ENCODE data around the gene SF3B2.
"Not testable (repeated sequence)": the region's sequence is repeated elsewhere in the genome, so short reads cannot be mapped to it uniquely, and the experiment has no call there.

Gene SF3B2

GRCh38 chr11:66106786-66107599, 54.8 kb downstream of the SF3B2 start:
- no peak for DNase-seq (ENCODE audit: low read depth)

DNA sequence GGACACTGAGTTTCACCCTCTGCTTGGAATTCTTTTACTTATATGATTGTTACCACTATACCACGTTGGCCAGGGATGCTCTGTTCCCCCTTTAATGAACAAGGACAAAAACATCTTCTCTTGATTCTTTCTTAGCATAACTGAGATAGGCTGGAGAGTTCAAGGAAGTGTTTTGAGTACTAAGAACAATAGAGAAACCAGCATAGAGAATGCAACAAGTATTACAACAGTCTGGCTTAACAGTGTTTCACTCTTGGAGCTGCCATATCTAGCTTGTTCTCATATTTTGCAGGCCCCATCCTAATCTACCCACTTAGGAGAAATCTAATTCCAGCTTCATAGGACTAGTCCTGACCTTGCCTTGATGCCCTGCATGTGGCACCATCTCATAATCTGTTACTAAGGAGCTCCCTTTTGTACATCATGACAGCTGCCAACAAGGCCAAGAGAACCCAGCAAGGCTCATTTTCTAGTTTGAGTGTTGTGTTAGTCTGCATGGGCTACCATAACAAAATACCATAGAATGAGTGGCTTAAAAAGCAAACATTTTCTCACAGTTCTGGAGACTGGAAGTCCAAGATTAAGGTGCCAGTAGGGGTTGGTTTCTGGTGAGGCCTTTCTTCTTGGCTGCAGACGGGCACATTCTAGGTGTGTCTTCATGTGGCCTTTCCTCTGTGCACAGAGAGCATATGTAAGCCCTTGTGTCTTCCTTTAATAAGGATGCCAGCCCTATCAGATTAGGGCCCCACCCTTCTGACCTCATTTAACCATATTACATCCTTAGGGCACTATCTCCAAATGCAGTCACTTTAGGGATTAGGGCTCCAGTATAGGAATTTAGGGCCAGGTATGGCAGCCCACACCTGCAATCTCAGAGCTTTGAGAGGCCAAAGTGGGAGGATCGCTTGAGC, 55.7 kb downstream of the SF3B2 start:
- DNase-seq (ENCODE audit: low read depth) = no peak

DNA sequence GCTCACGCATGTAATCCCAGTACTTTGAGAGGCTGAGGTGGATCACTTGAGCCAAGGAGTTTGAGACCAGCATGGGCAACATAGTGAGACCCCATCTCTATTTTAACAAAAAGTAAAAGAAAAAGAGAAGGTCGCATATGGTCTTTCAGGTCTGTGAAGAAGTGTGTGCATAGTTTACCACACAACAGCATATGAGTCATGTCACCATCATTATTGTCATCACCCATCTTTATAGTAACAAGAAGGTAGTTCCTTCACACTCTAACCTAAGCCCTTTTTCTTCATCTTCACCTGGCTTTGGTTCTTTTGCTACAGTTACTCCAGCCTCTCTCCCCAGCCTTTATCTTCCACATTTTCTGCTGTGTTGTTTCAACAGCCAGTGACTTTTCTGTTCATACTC, 57.1 kb downstream of the SF3B2 start:
- no peak for DNase-seq (ENCODE audit: low read depth)

DNA sequence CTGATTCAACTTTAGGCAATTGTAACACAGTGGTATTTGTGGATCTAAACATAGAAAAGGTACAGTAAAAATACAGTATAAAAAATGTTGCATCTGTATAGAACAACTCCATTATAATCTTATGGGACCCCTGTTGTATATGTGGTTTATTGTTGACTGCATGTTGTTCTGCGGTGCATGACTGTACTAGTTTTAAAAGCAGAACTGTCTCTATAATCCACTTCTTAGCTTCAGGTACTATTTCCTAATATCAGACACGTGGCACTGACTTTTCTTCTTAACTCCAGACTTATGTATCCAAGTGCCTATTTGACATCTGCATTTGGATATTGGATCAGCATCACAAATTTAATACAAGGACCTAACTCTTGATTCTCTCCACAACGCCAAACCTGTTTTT, 59.0 kb downstream of the SF3B2 start:
- no peak for DNase-seq (ENCODE audit: low read depth)

DNA sequence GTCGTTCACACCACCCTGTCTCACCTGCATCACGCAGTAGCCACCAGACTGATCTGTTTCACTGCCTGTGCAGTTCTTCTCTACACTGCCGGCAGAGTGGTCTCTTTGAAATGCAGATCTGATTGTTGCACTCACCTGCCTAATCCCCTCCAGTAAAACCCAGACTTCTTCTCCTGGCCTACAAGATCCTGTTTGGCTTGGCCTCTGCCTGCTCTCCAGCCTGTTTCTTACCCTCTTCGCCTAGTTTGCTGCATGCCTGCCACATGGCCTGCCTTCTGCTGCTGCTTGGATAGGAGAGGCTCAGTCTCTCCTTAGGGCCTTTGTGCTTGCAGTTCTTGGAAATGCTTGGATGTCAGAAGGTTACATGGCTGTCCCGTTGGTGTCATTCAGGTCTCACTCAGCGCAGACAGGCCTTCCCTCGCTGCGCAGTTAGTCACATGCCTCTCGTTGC, 59.9 kb downstream of the SF3B2 start:
- no peak for DNase-seq (ENCODE audit: low read depth)

GRCh38 chr11:66112601-66113499, 60.7 kb downstream of the SF3B2 start:
- no peak for DNase-seq (ENCODE audit: low read depth)

- not testable (repeated sequence) for DNase-seq (ENCODE audit: low read depth)
Measured at GRCh38 chr11:66114957-66115356, 62.8 kb downstream of the SF3B2 start.

- no peak for DNase-seq (ENCODE audit: low read depth)
Measured at GRCh38 chr11:66115638-66116301, 63.6 kb downstream of the SF3B2 start.

GRCh38 chr11:66116576-66117361, 64.6 kb downstream of the SF3B2 start:
- no peak for DNase-seq (ENCODE audit: low read depth)

DNA sequence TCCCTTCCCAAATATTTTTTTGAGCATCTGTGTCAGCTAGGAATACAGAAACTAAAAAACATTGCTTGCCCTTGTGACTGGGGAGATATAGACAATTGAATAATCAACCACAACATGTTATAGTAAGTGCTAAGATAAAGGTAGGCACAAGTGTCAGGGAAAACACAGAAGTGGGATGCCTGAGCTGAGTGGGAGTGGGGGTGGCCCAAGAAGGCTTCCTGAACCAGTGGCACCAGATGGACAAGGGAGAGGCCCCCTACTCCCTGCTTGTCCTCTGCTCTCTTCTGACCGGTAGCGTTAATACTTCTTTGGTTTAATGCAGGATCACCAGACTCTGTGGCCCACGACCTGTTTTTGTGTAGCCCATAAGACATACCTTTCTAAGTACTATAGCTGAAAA, 66.7 kb downstream of the SF3B2 start:
- no peak for DNase-seq (ENCODE audit: low read depth)

Measured in activated T-helper 9 cell treated with anti-CD3 and anti-CD28 coated beads, Interleukin-2, amount 50 U/mL, for 16 hours (primary cell).